NCI-H128 (cell line): ENCODE results near the gene IL9R.
"Not testable (repeated sequence)": the region's sequence is repeated elsewhere in the genome, so short reads cannot be mapped to it uniquely, and the experiment has no call there.

ENCODE experiments used
- DNase-seq: peaks from one replicate; lab custom pipeline; 2025; ENCODE audit not compliant: unreplicated experiment; lab: John Stamatoyannopoulos, UW

The IL9R gene

GRCh38 chrX:155998116-155998515, 620 bp downstream of the IL9R start:
- no peak for DNase-seq

- DNase-seq: no peak
Measured at GRCh38 chrX:155998761-155999510, 1.4 kb downstream of the IL9R start.

GRCh38 chrX:155999751-156000150, 2.3 kb downstream of the IL9R start:
- DNase-seq: not testable (repeated sequence)

GRCh38 chrX:156000361-156000926, 2.9 kb downstream of the IL9R start:
- no peak for DNase-seq

- DNase-seq: no peak
Measured at GRCh38 chrX:156001001-156001666, 3.6 kb downstream of the IL9R start.

GRCh38 chrX:156001667-156002021, 4.1 kb downstream of the IL9R start:
- no peak for DNase-seq

- DNase-seq: no peak
Measured at GRCh38 chrX:156002507-156002906, 5.0 kb downstream of the IL9R start.

GRCh38 chrX:156003486-156004185, 6.1 kb downstream of the IL9R start:
- DNase-seq: no peak

GRCh38 chrX:156004256-156004655, 6.8 kb downstream of the IL9R start:
- DNase-seq: no peak

- DNase-seq: no peak
Measured at GRCh38 chrX:156004740-156005139, 7.2 kb downstream of the IL9R start.

GRCh38 chrX:156005144-156005543, 7.6 kb downstream of the IL9R start:
- DNase-seq: no peak

GRCh38 chrX:156006468-156006867, 9.0 kb downstream of the IL9R start:
- not testable (repeated sequence) for DNase-seq

- not testable (repeated sequence) for DNase-seq
Measured at GRCh38 chrX:156008379-156008778, 10.9 kb downstream of the IL9R start.

GRCh38 chrX:156008915-156009314, 11.4 kb downstream of the IL9R start:
- DNase-seq: no peak

- not testable (repeated sequence) for DNase-seq
Measured at GRCh38 chrX:156009691-156010090, 12.2 kb downstream of the IL9R start.

- not testable (repeated sequence) for DNase-seq
Measured at GRCh38 chrX:156013286-156013953, 15.9 kb downstream of the IL9R start.

GRCh38 chrX:156019846-156020245, 22.4 kb downstream of the IL9R start:
- DNase-seq: not testable (repeated sequence)

GRCh38 chrX:156023002-156023401, 25.5 kb downstream of the IL9R start:
- not testable (repeated sequence) for DNase-seq

- not testable (repeated sequence) for DNase-seq
Measured at GRCh38 chrX:156024949-156025492, 27.5 kb downstream of the IL9R start.

GRCh38 chrX:156028653-156029237, 31.2 kb downstream of the IL9R start:
- DNase-seq: not testable (repeated sequence)
